D721Med (cell line): ENCODE measurements around the gene B9D1.

ENCODE experiments used
- DNase-seq: peaks from one replicate; pipeline ENCODE4 v3.0.0; 2011; ENCODE audit warnings: low spot score; ENCODE audit not compliant: insufficient read length
- FAIRE-seq: peaks from 2 replicates; lab custom pipeline; 2011; peaks lifted over from hg19 to GRCh38; lab: Jason Lieb, UNC
- TF ChIP-seq, protein P1 (sequence below): IDR thresholded peaks from 2 replicates; pipeline ENCODE4 v1.5.1; 2012; ENCODE audit warnings: mild to moderate bottlenecking, control low read depth; ENCODE audit not compliant: insufficient read depth; ENCODE audit errors: missing control alignments

Gene B9D1

GRCh38 chr17:19304751-19305150 lies 57.8 kb downstream of the B9D1 start:
- TF ChIP-seq, protein P1, sequence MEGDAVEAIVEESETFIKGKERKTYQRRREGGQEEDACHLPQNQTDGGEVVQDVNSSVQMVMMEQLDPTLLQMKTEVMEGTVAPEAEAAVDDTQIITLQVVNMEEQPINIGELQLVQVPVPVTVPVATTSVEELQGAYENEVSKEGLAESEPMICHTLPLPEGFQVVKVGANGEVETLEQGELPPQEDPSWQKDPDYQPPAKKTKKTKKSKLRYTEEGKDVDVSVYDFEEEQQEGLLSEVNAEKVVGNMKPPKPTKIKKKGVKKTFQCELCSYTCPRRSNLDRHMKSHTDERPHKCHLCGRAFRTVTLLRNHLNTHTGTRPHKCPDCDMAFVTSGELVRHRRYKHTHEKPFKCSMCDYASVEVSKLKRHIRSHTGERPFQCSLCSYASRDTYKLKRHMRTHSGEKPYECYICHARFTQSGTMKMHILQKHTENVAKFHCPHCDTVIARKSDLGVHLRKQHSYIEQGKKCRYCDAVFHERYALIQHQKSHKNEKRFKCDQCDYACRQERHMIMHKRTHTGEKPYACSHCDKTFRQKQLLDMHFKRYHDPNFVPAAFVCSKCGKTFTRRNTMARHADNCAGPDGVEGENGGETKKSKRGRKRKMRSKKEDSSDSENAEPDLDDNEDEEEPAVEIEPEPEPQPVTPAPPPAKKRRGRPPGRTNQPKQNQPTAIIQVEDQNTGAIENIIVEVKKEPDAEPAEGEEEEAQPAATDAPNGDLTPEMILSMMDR: no peak
- DNase-seq (no peak), FAIRE-seq (no peak)

DNA sequence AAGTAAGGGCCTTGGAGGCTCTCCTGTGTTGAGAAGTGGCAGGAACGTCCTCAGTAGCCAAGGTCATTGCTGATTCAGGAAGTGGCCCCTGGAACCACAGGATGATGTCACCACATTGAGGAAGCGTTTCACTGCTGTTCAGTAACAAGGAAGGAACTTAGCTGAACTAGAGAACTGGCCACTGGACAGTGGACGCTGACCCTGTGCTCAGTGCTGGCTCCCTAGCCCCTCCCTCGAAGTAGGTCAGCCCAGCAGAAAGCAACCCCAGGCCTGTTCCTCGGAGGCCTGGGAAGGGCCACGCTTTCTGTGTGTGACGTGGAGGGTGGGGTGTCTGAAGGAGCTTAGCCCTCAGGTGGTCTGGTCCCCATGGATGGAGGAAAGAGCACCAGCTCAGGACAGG lies 58.3 kb downstream of the B9D1 start:
- no peak for DNase-seq
- no peak for FAIRE-seq

GRCh38 chr17:19303367-19303776 lies 59.2 kb downstream of the B9D1 start:
- TF ChIP-seq, protein P1: no peak
- DNase-seq (no peak), FAIRE-seq (no peak)

More for the DNA sequence above, 58.3 kb downstream of the B9D1 start:
- TF ChIP-seq, protein P1: no peak

GRCh38 chr17:19302791-19303331 lies 59.7 kb downstream of the B9D1 start:
- DNase-seq: no peak
- no peak for FAIRE-seq
- TF ChIP-seq, protein P1: no peak

DNA sequence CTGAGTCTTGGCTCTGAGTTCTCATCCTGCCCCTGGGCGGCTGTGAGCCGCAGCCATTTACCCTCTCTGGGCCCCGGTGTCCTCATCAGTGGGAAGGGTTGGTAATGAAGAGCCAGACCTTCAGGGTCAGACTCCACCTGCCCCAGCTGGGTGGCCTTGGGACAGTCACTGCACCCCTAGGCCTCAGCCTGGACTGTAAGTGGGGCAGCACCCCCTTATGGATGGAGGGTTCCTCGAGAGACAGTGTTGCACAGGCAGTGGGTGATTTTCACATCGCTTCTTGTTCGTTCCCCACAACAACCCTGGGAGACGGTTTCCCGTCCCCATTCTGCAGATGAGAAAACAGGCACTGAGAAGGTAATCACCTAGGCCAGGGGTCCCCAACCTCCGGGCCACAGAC lies 60.5 kb downstream of the B9D1 start:
- no peak for FAIRE-seq
- no peak for DNase-seq
- TF ChIP-seq, protein P1: no peak

GRCh38 chr17:19301274-19301951 lies 61.1 kb downstream of the B9D1 start:
- TF ChIP-seq, protein P1: no peak
- no peak for DNase-seq
- no peak for FAIRE-seq

DNA sequence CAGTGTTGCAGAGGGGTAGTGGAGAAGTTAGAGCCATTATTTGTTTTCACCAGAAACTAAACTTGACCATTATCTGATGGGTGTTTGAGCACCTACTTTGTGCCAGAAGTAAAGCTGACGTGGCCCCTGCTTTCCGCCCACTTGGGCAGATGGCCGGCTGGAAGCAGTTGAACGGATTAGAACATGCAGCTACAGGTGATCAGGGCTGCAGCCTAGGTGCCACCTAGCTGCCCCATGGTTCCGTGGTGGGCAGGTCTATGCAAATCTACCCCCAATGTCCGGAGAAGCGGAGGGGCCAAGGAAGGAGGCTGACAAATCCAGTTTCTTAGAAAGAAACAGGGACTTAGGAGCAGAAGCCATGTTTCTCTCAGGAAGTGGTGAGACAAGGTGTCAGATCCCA lies 62.7 kb downstream of the B9D1 start:
- FAIRE-seq: no peak

More for the DNA sequence above, 62.7 kb downstream of the B9D1 start:
- TF ChIP-seq, protein P1: no peak
- no peak for DNase-seq
